SIG-M5 (cell line): ENCODE results near the gene MGAM2.

Experiments
- DNase-seq: peaks from one replicate; lab custom pipeline; 2025; lab: John Stamatoyannopoulos, UW

The MGAM2 gene

GRCh38 chr7:142120524-142120923 is 9.0 kb downstream of the MGAM2 start:
- DNase-seq: no peak

DNA sequence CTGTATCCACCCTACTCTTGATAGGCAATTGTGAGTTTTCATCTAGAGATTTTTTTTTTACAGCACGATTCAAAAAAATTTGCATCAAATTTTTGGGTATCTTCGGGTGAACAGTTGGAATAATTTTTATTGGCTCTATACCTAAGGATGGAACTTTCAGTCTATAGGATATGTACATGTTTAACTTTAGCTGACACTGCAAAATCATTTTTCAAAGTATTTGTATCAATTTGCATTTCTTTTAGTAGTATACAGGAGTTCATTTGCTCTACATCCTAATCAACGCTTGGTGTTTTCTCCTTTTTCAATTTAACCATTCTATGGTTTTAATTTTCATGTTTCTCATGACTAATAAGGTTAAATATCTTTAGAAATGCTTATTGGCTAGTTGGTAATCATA is 11.7 kb downstream of the MGAM2 start:
- no peak for DNase-seq

DNA sequence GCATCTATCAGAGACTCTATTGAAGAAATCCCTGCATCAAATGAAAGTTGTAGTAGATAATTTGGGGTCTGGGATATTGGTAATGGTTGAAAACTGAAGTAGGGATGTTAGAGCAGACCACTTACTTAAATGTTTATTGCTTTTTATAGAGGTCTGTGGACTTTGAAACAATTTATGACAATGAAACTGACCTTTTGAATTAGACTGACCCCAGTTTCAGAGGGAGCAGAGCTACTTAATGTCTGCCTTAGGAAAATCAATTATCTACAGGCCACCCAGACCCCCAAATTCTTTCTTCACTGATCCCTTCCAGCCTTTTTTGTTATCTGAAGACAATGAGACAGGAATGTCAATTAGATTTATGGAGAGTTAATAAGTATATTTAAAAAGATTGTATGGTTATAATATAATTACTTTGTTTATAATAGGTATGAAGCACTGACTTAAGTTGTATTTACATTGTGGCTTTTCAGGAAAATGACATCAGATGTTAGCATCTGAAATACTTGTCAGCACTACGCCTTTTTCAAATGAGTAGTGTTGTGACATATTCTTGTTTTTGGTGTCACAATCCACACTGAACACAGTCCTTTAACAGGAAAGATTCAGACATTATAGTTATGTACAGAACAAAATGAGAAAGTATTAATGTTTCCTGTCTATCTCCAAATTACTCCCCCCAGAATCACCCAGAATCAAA is 13.9 kb downstream of the MGAM2 start:
- DNase-seq: no peak

GRCh38 chr7:142130267-142130666 is 18.7 kb downstream of the MGAM2 start:
- no peak for DNase-seq

GRCh38 chr7:142131439-142132185 is 20.1 kb downstream of the MGAM2 start:
- no peak for DNase-seq

- no peak for DNase-seq
Measured at GRCh38 chr7:142133731-142134148, 22.2 kb downstream of the MGAM2 start.

DNA sequence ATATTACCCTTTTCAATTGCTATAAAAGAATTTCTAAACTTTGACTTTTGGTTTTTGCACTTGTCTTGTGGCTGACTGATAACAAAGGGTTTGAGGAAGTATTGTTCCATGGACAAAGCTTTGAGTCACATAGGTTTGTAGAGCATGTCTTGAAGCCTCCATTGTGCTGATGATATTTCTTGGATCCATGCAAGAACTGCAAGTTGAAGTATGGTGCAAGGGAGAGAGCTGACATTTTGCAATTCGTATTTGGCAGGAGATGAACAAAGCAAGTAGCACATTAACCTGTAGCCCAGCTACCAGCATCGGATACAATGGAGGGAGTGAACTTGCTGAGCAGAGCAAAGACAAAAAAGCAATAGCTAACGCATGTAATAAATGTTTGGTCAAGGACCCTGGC is 23.4 kb downstream of the MGAM2 start:
- no peak for DNase-seq

- DNase-seq: no peak
Measured at GRCh38 chr7:142138996-142139395, 27.5 kb downstream of the MGAM2 start.

- no peak for DNase-seq
Measured at GRCh38 chr7:142139597-142140400, 28.3 kb downstream of the MGAM2 start.

DNA sequence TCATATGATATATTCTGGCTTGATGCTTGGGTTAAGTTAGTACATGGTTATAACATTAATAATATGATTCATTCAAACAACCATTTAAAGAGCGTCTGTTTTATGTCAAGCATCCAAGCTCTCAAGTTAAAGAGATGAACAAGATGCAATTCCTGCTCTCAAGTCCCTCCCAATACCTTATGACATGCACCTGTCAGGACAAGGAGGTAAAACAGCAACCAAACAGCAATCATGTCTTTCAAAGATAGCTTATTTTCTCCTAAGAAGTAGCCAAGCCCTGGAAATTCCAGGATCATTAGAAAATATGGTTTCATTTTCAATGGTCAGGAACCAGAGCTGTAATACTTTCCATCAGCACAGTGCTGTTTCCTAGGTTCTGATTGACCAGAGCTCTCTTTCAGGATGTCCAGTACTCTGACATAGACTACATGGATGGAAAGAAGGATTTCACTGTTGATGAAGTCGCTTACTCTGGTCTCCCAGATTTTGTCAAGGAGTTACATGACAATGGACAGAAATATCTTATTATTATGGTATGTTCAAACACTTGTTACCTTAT is 29.0 kb downstream of the MGAM2 start:
- DNase-seq: no peak

DNA sequence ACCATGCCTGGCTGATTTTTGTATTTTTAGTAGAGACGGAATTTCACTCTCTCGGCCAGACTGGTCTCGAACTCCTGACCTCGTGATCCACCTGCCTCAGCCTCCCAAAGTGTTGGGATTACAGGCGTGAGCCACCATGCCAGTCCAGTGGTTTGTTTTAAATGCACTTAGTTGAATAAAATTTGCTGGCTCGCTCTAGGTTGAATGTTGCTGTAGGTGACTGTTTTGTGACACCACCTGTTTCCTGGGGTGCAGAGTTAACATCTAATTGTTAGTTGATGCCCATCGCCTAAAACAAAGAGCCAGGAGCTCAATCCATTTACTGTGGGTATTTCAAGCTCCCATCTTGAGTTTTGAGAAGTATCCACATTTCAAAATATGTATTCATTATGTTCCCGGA is 31.2 kb downstream of the MGAM2 start:
- no peak for DNase-seq

DNA sequence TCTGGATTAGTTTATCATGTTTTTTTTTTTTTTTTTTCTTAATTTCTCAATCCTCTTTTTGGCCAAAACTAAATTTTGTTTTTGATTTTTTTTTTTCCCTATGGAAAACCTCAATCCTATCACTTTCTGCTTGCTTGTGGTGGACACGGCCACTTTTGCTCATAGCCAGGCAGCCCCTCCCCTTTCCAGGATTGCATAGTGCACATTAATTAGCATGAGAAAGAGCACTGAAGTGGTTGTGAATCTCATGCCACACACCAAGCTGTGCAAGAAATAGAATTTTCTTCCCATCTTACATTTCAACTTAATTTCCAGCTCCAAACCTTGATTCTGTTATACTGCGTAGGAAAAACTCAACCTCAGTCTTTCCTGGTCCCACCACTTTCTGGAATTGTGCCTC is 34.6 kb downstream of the MGAM2 start:
- no peak for DNase-seq

DNA sequence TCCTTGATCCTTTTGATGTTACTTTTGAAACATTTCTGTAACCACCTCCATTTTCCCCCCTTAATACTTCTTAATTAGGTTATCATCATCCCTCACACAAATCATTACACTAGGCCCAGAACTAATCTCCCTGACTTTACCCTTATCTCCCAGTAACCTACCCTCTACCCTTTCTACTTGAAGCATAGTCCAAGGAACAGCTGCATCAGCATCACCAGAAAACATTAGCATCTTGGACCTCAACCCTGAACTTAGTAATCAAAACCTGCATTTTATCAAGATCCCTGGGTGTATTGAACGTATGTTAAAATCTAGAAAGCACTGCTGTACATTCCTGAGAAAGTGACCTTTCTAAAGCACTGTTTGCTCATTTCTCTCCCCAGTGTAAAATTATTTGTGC is 38.8 kb downstream of the MGAM2 start:
- no peak for DNase-seq

DNA sequence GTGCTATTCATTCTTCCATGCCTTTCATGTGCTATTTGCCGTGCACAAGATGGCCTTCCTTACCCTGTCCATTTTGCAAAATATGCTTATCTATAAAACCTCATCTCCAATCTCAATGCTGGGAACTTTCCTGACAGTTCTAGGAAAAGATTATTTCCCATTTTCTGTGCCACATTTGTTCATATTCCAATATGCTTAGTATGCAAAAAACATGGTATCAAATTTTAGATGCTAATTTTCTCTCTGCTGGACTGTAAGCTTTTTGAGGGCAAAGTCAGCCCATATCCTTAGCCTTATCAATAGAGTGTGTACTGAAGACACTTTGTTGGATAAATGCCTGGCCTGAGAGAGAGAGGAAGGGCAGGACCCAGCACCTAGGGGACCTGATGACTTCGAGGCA is 39.4 kb downstream of the MGAM2 start:
- no peak for DNase-seq

- DNase-seq: no peak
Measured at GRCh38 chr7:142152076-142152475, 40.6 kb downstream of the MGAM2 start.

DNA sequence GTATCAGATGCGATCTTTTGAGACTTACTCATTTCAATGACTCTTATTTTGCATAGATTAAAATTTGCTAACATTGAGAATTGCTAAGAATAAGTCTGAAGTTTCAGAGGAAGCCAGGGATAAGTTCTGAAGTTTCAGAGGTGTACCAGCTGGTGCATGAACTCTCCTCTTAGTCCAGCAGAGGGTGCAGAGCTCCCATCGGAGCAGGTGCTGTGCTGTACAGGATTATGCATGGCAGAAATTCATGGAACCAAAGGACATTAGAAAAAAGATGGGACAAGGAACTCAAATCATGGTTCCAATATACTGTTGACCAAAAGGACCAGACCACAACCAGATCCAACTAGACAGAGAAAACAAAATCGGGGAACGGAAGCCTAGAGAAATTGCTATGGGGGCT is 41.9 kb downstream of the MGAM2 start:
- DNase-seq: no peak

DNA sequence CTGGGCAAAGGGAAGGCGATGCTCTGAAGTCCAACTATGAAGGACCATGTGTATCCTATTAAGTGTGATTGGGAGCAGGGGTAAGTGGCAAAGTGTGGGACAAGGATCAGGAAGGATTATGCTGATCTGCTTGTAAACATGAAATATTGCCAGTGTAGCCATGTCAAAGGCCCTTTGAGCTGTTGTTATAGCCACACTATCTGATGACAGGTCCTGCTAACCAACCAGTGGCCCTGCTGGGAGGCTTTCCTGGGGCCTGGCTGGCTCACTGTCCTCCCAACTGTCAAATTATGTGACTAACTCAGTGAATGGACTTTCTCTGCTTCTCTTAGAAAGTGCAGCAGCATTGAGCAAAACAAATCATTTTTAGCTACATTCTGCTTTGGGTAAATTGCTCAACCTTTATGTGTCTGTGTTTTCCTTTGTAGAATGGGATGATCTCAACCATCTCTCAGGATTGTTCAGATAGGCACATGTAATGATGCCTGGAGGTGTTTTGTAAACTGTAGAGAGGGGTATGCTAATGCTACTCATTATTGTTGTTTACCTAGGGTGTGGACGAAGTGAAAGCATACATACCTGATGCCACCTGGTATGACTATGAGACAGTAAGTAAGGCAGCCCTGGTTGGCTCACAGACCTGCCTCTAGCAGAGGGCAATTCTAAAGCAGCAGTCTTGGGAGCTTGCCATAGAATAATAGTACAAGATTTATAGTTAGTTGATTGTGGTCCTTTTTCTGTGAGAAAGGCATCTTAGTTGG is 47.4 kb downstream of the MGAM2 start:
- no peak for DNase-seq

GRCh38 chr7:142161921-142162320 is 50.4 kb downstream of the MGAM2 start:
- DNase-seq: no peak

- no peak for DNase-seq
Measured at GRCh38 chr7:142168746-142169145, 57.2 kb downstream of the MGAM2 start.

DNA sequence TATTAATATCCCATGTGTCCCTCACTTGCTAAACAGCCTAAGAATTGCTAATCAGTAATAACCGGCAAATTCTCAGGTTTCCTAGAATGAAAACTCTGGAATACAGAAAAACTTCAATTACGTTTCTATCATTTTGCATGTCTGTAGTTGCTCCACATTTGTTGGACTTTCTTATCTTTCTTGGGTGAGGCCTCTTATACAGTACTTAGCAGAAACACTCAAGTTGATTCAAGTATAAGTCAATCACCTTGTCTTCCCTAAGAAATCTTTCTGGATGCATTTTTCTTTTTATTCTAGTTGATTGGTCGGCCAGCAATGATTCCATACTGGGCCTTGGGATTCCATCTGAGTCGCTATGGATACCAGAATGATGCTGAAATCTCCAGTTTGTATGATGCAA is 61.4 kb downstream of the MGAM2 start:
- no peak for DNase-seq

DNA sequence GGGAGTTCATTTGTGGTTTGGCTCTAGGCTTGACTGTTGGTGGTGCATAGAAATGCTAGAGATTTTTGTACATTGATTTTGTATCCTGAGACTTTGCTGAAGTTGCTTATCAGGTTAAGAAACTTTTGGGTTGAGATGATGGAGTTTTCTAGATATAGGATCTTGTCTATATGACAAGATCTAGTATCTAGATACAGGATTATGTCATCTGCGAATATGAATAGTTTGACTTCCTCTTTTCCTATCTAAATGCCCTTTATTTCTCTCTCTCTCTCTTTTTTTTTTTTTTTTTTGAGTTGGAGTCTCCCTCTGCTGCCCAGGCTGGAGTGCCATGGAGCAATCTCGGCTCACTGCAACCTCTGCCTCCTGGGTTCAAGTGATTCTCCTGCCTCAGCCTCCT is 62.9 kb downstream of the MGAM2 start:
- DNase-seq: no peak

- DNase-seq: no peak
Measured at GRCh38 chr7:142175594-142175993, 64.1 kb downstream of the MGAM2 start.
